Vagina (tissue), 2 donors: Measurements from ENCODE around the gene LRRC7. TPM values are rescaled to one million over a fixed set of nuclear protein-coding genes. Genes with fewer than 3 reads are reported as not detected.
"Not testable (repeated sequence)": the region's sequence is repeated elsewhere in the genome, so short reads cannot be mapped to it uniquely, and the experiment has no call there.

ENCODE experiments used
- DNase-seq, 2 donors: peaks; one replicate each; pipeline ENCODE4 v3.0.0-alpha.2; 2017; ENCODE audit errors: extremely low spot score in 2 of 2
- H3K27ac ChIP-seq: fragments of 200-600 bp; sonication (generic); one replicate; pipeline ENCODE4 v1.5.1; 2019
- H3K27me3 ChIP-seq: fragments of 200-600 bp; sonication (generic); one replicate; pipeline ENCODE4 v1.5.1; 2019
- H3K36me3 ChIP-seq, 2 donors: fragments of 200-600 bp; sonication (generic); one replicate each; pipeline ENCODE4 v1.5.1; 2017 to 2019
- H3K4me1 ChIP-seq: fragments of 200-600 bp; sonication (generic); one replicate; pipeline ENCODE4 v1.5.1; 2019
- H3K4me3 ChIP-seq, 2 donors: fragments of 200-600 bp; sonication (generic); 1 replicate in 1 of 2; 2 replicates in 1 of 2; pipeline ENCODE4 v1.5.1; 2016 to 2019
- H3K9me3 ChIP-seq: fragments of 200-600 bp; sonication (generic); one replicate; pipeline ENCODE4 v1.5.1; 2019
- POLR2A ChIP-seq, 2 donors: fragments of 450-650 bp; IDR thresholded peaks; one replicate each; pipeline ENCODE4 v1.6.1; 2017; ENCODE audit warnings: antibody characterized with exemption in 2 of 2, mild to moderate bottlenecking in 2 of 2, moderate library complexity in 2 of 2
- POLR2AphosphoS5 ChIP-seq, 2 donors: sonication (generic); formaldehyde crosslinking; IDR thresholded peaks; one replicate each; pipeline ENCODE4 v1.9.0; 2017; ENCODE audit warnings: antibody characterized with exemption in 2 of 2, mild to moderate bottlenecking in 2 of 2, low read depth in 1 of 2; ENCODE audit not compliant: insufficient read depth in 1 of 2
- intact Hi-C: fragments of 100-400 bp; cut with DNase I; formaldehyde crosslinking; loops from one replicate; pipeline ENCODE4 v1.15.1; 2023
- total RNA-seq: library from RNA; depleted of rRNA; stranded (reverse); fragments of >200 nt; gene quantifications from one replicate; pipeline ENCODE4 v1.2.3, GENCODE V29; 2016
- TF ChIP-seq, protein P1 (sequence below), 3 experiments: fragments of 450-650 bp in 2 of 3; fragments of 200-600 bp in 1 of 3; sonication (generic) in 1 of 3; IDR thresholded peaks; one replicate each; pipeline ENCODE4 v1.5.1; 2017 to 2019; ENCODE audit warnings: antibody characterized with exemption in 3 of 3, mild to moderate bottlenecking in 2 of 3, moderate library complexity in 2 of 3

Gene LRRC7
- total RNA-seq, 1 donor from 2014 or later = not detected

DNA sequence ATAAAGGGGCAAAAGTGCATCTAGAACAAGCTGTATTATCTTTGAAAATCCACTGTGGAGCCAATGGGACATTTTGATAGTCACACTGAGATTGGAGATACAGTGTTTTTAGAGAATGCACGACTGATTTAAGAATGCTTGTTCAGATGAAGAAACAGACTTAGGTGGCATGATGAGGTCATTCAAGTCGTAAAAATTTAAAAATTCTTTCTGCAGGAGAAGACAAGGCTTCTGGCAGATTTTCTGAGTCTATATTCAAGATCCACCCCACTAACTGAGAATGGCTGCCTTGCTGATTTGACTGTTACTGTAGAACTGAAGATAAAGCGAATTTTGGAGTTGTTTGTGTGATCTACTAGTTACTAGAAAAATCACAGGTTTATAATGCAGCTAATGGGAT lies 310.6 kb downstream of the LRRC7 start:
- Histone ChIP-seq H3K9me3 (no peaks in the 10 kb centered on the region), H3K4me1 (no peaks in the 10 kb centered on the region), H3K4me3 (no peak overlapping the region), H3K27me3 (no peaks in the 10 kb centered on the region), H3K27ac (no peak overlapping the region), H3K36me3 (no peaks in the 10 kb centered on the region)
- no peak for DNase-seq
- TF ChIP-seq, protein P1, sequence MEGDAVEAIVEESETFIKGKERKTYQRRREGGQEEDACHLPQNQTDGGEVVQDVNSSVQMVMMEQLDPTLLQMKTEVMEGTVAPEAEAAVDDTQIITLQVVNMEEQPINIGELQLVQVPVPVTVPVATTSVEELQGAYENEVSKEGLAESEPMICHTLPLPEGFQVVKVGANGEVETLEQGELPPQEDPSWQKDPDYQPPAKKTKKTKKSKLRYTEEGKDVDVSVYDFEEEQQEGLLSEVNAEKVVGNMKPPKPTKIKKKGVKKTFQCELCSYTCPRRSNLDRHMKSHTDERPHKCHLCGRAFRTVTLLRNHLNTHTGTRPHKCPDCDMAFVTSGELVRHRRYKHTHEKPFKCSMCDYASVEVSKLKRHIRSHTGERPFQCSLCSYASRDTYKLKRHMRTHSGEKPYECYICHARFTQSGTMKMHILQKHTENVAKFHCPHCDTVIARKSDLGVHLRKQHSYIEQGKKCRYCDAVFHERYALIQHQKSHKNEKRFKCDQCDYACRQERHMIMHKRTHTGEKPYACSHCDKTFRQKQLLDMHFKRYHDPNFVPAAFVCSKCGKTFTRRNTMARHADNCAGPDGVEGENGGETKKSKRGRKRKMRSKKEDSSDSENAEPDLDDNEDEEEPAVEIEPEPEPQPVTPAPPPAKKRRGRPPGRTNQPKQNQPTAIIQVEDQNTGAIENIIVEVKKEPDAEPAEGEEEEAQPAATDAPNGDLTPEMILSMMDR (IDR thresholded peaks at IDR 0.05) = no peak
- TF ChIP-seq POLR2AphosphoS5 (IDR thresholded peaks at IDR 0.05; ENCODE audit: insufficient read depth in 1 of 2, low read depth in 1 of 2) (no peak), POLR2A (IDR thresholded peaks at IDR 0.05) (no peak)
- intact Hi-C loops = no loop called here

DNA sequence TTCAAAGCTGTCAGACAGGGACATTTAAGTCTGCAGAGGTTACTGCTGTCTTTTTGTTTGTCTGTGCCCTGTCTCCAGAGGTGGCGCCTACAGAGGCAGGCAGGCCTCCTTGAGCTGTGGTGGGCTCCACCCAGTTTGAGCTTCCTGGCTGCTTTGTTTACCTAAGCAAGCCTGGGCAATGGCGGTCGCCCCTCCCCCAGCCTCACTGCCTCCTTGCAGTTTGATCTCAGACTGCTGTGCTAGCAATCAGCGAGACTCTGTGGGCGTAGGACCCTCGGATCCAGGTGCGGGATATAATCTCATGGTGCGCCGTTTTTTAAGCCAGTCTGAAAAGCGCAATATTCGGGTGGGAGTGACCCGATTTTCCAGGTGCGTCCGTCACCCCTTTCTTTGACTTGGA lies 320.3 kb downstream of the LRRC7 start:
- H3K27ac ChIP-seq, H3K36me3 ChIP-seq, intact Hi-C loops, DNase-seq, H3K9me3 ChIP-seq, H3K4me3 ChIP-seq, H3K4me1 ChIP-seq, H3K27me3 ChIP-seq: not testable (repeated sequence)

DNA sequence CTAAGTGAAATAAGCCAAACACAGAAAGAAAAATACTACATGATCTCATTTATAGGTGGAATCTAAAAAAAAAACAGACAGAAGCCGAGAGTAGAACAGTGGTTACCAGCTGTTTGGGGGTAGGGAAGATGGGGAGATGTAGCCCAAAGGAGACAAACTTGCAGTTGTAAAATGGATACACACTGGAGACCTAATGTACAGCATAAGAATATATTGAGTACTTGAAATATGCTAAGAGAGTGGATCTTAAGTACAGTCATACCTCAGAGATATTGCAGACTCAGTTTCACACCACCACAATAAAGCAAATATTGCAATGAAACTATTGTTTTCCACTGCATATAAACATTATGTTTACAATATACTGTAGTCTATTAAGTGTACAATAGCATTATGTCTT lies 320.9 kb downstream of the LRRC7 start:
- Histone ChIP-seq H3K4me1 (no peaks in the 10 kb centered on the region), H3K36me3 (no peaks in the 10 kb centered on the region), H3K27me3 (no peaks in the 10 kb centered on the region), H3K27ac (no peak overlapping the region), H3K9me3 (no peaks in the 10 kb centered on the region), H3K4me3 (no peak overlapping the region)
- no peak for DNase-seq
- intact Hi-C loops = no loop called here
- TF ChIP-seq POLR2AphosphoS5 (IDR thresholded peaks at IDR 0.05; ENCODE audit: insufficient read depth in 1 of 2, low read depth in 1 of 2) = no peak
- TF ChIP-seq POLR2A (IDR thresholded peaks at IDR 0.05) = no peak
- TF ChIP-seq, protein P1 (IDR thresholded peaks at IDR 0.05) = no peak

DNA sequence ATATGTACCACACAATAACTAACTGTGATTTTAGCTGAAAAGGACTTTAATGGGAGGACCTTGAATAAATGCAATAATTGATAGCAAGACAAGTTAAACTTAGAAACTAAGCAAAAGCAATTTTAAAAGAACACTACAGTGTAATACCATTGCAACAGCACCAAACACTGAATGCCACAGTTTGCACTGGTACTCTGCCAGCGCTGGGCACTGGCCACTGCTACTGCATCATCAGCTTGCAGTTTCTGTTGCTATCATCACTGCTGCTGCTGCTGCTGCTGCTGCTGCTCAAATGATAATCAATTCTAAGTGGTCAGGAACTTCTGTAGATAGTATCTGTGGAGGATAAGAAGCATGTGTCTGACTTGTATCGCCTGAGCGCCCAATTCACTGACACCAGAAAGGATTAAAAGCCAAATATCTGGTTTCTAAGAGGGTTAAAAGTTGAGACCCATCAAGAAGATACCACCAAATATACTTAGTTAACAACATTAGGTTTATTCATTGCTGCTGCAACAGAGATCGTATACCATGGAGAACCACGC lies 330.8 kb downstream of the LRRC7 start:
- DNase-seq = no peak
- intact Hi-C loops = no loop called here

DNA sequence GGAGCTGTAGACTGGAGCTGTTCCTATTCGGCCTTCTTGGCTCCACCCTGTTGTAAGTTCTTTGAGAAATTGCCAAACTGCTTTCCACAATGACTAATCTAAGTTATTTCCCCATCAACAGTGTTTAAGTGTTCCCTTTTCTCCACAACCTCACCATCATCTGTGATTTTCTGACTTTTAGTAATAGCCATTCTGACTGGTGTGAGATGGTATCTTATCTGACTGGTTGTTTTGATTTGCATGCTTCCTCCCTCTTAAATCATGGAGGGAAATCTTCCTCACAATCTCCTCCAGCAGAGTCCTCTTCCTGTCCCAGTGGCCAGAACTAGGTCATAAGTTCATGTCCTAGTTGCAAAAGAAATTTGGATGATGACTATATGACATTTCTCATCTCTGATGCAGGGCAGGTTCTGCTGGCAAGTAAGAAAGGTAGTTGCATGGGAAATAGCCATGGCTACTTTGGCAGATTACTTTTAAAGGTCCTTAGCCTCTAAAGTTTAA lies 343.6 kb downstream of the LRRC7 start:
- Histone ChIP-seq H3K36me3 (no peaks in the 10 kb centered on the region), H3K27ac (no peak overlapping the region), H3K9me3 (no peaks in the 10 kb centered on the region), H3K27me3 (no peaks in the 10 kb centered on the region), H3K4me3 (no peak overlapping the region), H3K4me1 (peaks cover 25% of the 10 kb centered on the region)
- no peak for DNase-seq
- intact Hi-C loops = no loop called here
- TF ChIP-seq, protein P1 (IDR thresholded peaks at IDR 0.05) = no peak

More for the DNA sequence above, 330.8 kb downstream of the LRRC7 start:
- Histone ChIP-seq H3K4me1 (no peaks in the 10 kb centered on the region), H3K9me3 (no peaks in the 10 kb centered on the region), H3K27ac (no peak overlapping the region), H3K27me3 (no peaks in the 10 kb centered on the region), H3K4me3 (no peak overlapping the region), H3K36me3 (no peaks in the 10 kb centered on the region)
- TF ChIP-seq, protein P1 (IDR thresholded peaks at IDR 0.05) = no peak
- no peak for TF ChIP-seq POLR2AphosphoS5 (IDR thresholded peaks at IDR 0.05; ENCODE audit: insufficient read depth in 1 of 2, low read depth in 1 of 2)
- no peak for TF ChIP-seq POLR2A (IDR thresholded peaks at IDR 0.05)
